Activated naive CD4-positive, alpha-beta T cell treated with anti-CD3 and anti-CD28 coated beads, Interleukin-2, amount 50 U/mL, for 16 hours (primary cell): ENCODE data around the gene SLC11A1.

Source experiments
- DNase-seq: peaks from one replicate; pipeline ENCODE4 v3.0.0-alpha.2; 2020

SLC11A1 gene

DNA sequence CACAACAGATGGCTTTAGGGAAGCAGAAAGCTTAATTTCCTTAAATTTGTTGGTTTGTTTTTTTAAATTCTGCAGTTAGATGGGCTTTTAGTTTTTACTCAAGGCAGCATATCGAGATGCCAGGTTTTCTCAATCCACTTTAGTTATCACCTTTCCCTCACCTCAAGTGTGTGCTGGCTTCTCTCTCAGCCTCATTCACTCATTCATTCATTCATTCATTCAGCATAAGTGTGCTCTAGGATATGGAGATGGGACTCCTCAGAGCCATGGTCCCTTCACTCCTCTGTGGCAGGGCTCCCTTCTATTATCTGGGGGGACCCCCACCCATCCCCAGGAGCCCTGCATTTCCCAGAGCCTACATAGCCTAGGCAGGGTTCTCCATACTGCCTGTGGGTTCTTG is 55.9 kb downstream of the SLC11A1 start:
- DNase-seq: no peak

DNA sequence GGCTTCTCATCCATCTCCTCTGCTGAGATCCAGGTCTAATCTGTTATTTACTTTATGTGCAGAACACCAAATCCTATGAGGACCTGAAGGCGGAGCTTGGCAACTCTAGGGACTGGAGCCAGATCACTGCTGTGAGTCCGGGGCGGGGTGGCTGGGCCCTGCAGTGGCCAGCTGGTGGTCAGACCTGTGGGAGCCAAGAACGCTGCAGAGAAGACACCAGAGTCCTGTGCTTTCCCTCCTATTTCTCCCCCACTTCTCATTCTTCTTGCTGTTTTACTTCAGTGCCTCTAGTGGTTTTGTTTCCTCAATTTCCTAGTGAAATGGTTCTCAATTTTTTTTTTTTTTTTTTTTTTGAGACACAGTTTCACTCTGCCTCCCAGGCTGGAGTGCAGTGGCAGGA is 56.5 kb downstream of the SLC11A1 start:
- DNase-seq: no peak

DNA sequence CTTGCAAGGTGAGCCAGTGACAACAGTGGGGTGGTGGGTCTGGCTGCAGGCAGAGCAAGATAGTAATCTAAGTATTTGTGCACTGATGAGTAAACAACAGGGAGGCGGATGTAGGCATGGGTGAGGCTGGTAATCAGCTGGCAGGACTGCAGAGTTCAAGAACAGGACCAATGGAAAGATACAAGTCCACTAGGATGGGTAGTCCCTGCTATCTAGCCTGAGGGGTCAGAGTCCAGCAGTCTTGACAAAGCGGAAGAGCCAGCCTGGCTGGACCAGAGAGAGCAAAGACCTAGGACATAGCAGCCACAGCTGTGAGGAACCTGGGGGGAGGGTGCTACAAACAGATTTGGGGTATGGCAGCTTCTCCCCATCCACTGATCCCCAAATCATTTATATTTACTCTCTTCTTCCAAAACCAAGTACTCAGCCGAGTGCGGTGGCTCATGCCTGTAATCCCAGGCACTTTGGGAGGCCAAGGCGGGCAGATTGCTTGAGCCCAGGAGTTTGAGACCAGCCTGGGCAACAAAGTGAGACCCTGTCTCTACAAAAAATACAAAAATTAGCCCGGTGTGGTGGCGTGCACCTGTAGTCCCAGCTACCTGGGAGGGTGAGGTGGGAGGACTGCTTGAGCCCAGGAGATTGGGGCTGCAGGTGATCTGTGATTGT is 62.8 kb downstream of the SLC11A1 start:
- no peak for DNase-seq

DNA sequence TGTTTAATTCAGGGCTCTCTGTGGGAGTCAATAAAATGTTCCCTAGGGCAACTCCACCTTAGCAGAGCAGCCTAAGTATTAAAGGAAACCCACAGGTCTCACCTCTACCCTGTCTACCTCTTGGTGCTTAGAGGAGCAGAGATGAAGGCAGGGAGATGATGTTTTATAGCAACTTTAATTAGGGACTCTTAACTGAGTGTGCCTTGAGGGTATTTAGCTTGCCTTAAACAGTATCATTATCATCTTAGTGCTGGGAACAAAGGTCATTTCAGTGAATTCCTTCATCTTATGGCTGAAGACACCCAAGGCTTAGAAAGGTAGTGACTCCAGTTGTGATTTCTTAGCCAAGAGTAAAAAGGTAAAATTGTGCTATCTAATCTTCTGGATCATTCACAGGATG is 63.5 kb downstream of the SLC11A1 start:
- DNase-seq: no peak
